Esophagus muscularis mucosa (tissue), 4 donors: Measurements from ENCODE around the gene CACNA1E. TPM values are rescaled to one million over a fixed set of nuclear protein-coding genes. Genes with fewer than 3 reads are reported as not detected.

Experiments used
- DNase-seq: peaks from one replicate; pipeline ENCODE4 v3.0.0-alpha.2; 2017; ENCODE audit errors: extremely low spot score
- H3K27ac ChIP-seq, 4 donors: fragments of 200-600 bp; sonication (generic); replicated peaks in 1 of 4; 1 replicate in 3 of 4; 2 replicates in 1 of 4; pipeline ENCODE4 v1.5.1; 2016 to 2019; ENCODE audit warnings: mild to moderate bottlenecking in 1 of 4
- H3K27me3 ChIP-seq, 4 donors: fragments of 200-600 bp; sonication (generic); one replicate each; pipeline versions ENCODE4 v1.5.1 to v1.6.0; 2016 to 2019
- H3K36me3 ChIP-seq, 4 donors: fragments of 200-600 bp; sonication (generic); one replicate each; pipeline ENCODE4 v1.5.1; 2016 to 2019
- H3K4me1 ChIP-seq, 4 donors: fragments of 200-600 bp; sonication (generic); one replicate each; pipeline ENCODE4 v1.5.1; 2016 to 2019
- H3K4me3 ChIP-seq, 4 donors: fragments of 200-600 bp; sonication (generic); 1 replicate in 2 of 4; 2 replicates in 2 of 4; pipeline ENCODE4 v1.5.1; 2016 to 2019; ENCODE audit warnings: mild to moderate bottlenecking in 4 of 4, moderate library complexity in 1 of 4
- H3K9me3 ChIP-seq, 4 donors: fragments of 200-600 bp; sonication (generic); 1 replicate in 3 of 4; 2 replicates in 1 of 4; pipeline ENCODE4 v1.5.1; 2016 to 2019
- EP300 ChIP-seq: sonication (generic); formaldehyde crosslinking; IDR thresholded peaks from one replicate; pipeline ENCODE4 v1.6.1; 2017; ENCODE audit warnings: antibody characterized with exemption
- POLR2A ChIP-seq: fragments of 450-650 bp; IDR thresholded peaks from one replicate; pipeline ENCODE4 v1.6.1; 2017; ENCODE audit warnings: antibody characterized with exemption, moderate library complexity, mild to moderate bottlenecking, low read depth
- POLR2AphosphoS5 ChIP-seq, 2 donors: sonication (generic); formaldehyde crosslinking; IDR thresholded peaks; one replicate each; pipeline ENCODE4 v1.6.1; 2017; ENCODE audit warnings: antibody characterized with exemption in 2 of 2
- WGBS: methylation state at CpG from one replicate; pipeline ENCODE4 v1.1.5; 2018; 5-methylcytosine and 5-hydroxymethylcytosine counted together
- intact Hi-C: fragments of 100-400 bp; cut with DNase I; formaldehyde crosslinking; loops from one replicate; pipeline ENCODE4 v1.15.1; 2023
- total RNA-seq, 4 donors: library from RNA; depleted of rRNA; stranded (reverse); fragments of >200 nt; gene quantifications; one replicate each; pipeline versions ENCODE4 v1.1.0 to v1.2.1, GENCODE V29; 2016
- TF ChIP-seq, protein P1 (sequence below), 3 experiments: fragments of 200-600 bp in 2 of 3; fragments of 450-650 bp in 1 of 3; sonication (generic) in 2 of 3; IDR thresholded peaks; one replicate each; pipeline ENCODE4 v1.5.1; 2017 to 2019; ENCODE audit warnings: antibody characterized with exemption in 3 of 3, mild to moderate bottlenecking in 2 of 3, moderate library complexity in 1 of 3

Gene CACNA1E
- total RNA-seq, 4 donors from 2014 or later = under 0.01 to 0.66 (median 0.25) TPM

DNA sequence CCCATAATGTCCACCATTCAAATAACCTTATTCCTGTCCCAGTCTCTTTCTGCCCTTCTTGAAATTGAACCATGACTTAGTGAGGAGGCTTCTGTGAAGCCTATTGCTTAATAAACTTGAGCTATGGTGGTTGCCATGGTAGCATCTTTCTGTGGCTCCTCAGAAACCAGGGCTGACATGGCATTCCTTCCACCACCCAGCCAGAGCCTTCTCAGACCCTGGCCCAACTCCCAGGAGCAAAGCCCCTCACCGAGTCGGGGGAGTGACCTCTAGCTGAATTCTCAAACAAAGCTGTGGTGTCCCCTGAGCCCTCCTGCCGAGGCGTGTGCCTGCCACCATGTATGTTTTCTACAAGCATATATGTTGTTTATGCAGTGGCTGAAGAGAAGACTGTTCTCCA is 259.1 kb downstream of the CACNA1E start:
- DNase-seq = no peak
- intact Hi-C loops = no loop called here
- H3K9me3 ChIP-seq = no peaks in the 10 kb centered on the region
- H3K4me1 ChIP-seq = peaks cover 0 to 8% (median 5%) of the 10 kb centered on the region in 4 donors
- H3K36me3 ChIP-seq = no peaks in the 10 kb centered on the region
- H3K27ac ChIP-seq = no peak overlapping the region
- H3K27me3 ChIP-seq = no peaks in the 10 kb centered on the region
- TF ChIP-seq POLR2A (no peak), POLR2AphosphoS5 (IDR thresholded peaks at IDR 0.05) (no peak), EP300 (no peak)
- TF ChIP-seq, protein P1, sequence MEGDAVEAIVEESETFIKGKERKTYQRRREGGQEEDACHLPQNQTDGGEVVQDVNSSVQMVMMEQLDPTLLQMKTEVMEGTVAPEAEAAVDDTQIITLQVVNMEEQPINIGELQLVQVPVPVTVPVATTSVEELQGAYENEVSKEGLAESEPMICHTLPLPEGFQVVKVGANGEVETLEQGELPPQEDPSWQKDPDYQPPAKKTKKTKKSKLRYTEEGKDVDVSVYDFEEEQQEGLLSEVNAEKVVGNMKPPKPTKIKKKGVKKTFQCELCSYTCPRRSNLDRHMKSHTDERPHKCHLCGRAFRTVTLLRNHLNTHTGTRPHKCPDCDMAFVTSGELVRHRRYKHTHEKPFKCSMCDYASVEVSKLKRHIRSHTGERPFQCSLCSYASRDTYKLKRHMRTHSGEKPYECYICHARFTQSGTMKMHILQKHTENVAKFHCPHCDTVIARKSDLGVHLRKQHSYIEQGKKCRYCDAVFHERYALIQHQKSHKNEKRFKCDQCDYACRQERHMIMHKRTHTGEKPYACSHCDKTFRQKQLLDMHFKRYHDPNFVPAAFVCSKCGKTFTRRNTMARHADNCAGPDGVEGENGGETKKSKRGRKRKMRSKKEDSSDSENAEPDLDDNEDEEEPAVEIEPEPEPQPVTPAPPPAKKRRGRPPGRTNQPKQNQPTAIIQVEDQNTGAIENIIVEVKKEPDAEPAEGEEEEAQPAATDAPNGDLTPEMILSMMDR (IDR thresholded peaks at IDR 0.05) = no peak
- H3K4me3 ChIP-seq = no peak overlapping the region
- 61% methylated on average over 4 of the region's 4 CpGs for WGBS

DNA sequence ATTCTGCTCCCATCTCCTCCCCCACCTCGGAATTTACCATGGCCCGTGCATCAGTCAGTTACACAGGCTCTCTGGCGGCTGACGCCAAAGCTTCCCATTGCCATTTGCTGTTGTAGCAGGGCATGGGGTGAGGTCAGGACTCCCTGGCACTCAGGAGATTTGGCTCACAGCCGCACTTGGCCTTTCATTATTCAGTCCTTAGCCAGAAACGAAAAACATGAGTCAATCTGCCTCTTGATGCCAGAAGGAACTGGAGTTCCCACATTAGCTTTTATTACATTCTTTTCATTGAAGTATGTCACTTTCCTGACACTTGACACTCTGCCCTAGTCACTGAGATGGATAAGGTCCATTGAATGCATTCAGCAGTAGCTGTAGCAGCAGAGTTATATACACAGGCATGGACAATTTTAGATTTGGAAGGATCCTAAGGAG is 260.6 kb downstream of the CACNA1E start:
- Histone ChIP-seq H3K4me3 (no peak overlapping the region), H3K27me3 (no peaks in the 10 kb centered on the region), H3K36me3 (no peaks in the 10 kb centered on the region), H3K27ac (no peak overlapping the region), H3K9me3 (no peaks in the 10 kb centered on the region), H3K4me1 (peaks cover 0 to 8% (median 5%) of the 10 kb centered on the region in 4 donors)
- intact Hi-C loops = no loop called here
- no peak for DNase-seq
- TF ChIP-seq POLR2A = no peak
- no peak for TF ChIP-seq EP300
- no peak for TF ChIP-seq POLR2AphosphoS5 (IDR thresholded peaks at IDR 0.05)
- TF ChIP-seq, protein P1 (IDR thresholded peaks at IDR 0.05) = no peak
- WGBS = 56% methylated on average over 6 of the region's 6 CpGs

DNA sequence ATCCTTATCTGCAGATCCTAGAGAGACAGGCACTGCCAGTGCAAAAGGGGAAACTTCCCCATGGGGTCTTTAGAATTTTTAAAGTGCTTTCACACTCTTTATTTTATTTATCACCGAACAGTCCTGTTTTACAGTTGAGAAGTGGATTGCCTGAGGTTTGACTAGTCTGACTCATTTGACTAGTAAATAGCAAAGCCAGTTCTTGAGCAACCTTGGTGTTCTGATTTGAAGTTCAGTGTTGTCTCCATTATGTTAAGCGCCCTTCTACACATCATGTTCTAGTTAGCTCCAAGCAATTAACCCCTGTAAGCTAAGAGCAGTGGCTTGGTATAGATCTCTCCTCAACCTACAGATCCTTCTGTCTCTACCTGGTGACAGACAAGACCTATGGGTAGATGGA is 262.9 kb downstream of the CACNA1E start:
- 86% methylated on average over 2 of the region's 2 CpGs for WGBS
- peaks cover 0 to 6% (median 2%) of the 10 kb centered on the region in 4 donors for H3K4me1 ChIP-seq
- intact Hi-C loops = no loop called here

DNA sequence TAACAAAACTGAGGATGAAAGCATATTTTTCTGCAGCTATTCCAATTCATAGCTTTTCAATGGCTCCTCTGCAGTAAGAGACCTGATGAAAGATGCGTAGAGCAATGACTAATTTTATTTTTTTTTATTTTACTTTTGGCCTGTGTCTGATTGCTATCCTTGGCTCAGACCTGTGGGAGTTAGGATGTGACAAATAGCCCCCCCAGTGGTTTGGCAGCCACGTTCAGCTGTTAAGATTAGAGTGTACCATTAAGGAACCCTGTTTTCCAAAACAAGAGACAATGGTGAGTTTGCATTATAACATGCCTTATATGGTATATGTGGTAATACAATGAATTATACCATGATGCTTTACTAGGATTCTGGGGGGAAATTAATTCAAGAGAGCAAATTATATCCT is 264.7 kb downstream of the CACNA1E start:
- no peaks in the 10 kb centered on the region for H3K27me3 ChIP-seq
- TF ChIP-seq EP300 (no peak), POLR2A (no peak), POLR2AphosphoS5 (IDR thresholded peaks at IDR 0.05) (no peak)
- TF ChIP-seq, protein P1 (IDR thresholded peaks at IDR 0.05) = no peak
- no peaks in the 10 kb centered on the region for H3K9me3 ChIP-seq
- H3K4me1 ChIP-seq = no peaks in the 10 kb centered on the region
- intact Hi-C loops = no loop called here
- no peak overlapping the region for H3K27ac ChIP-seq
- 74% methylated on average over 2 of the region's 2 CpGs for WGBS
- no peak for DNase-seq
- no peaks in the 10 kb centered on the region for H3K36me3 ChIP-seq
- no peak overlapping the region for H3K4me3 ChIP-seq

More for the DNA sequence above, 262.9 kb downstream of the CACNA1E start:
- Histone ChIP-seq H3K4me3 (no peak overlapping the region), H3K27ac (no peak overlapping the region), H3K36me3 (no peaks in the 10 kb centered on the region), H3K9me3 (no peaks in the 10 kb centered on the region), H3K27me3 (no peaks in the 10 kb centered on the region)
- TF ChIP-seq POLR2A (no peak), EP300 (no peak)
- TF ChIP-seq, protein P1 (IDR thresholded peaks at IDR 0.05) = no peak
- DNase-seq = no peak

DNA sequence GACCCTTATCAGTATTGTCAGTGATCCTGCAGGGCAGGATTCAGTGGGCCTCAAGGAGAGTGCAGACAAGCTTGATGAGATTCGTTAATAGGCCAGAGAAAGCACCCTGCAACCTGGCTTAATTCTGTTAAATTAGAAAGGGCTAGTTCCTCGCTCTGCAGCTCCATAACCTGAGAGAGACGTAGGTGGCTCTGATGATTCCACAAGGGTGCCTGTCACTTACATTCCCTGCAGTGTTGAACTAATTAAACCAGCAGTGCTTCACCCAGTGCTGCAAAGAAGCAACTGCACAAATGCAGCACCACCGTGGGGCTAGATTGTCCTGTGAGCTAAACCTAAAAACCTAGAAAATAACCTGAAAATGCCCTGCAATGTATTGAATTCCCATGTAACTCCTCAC is 270.8 kb downstream of the CACNA1E start:
- no peaks in the 10 kb centered on the region for H3K36me3 ChIP-seq
- H3K9me3 ChIP-seq = no peaks in the 10 kb centered on the region
- DNase-seq = no peak
- no peak overlapping the region for H3K27ac ChIP-seq
- H3K4me1 ChIP-seq = no peaks in the 10 kb centered on the region
- WGBS = 82% methylated on average over 4 of the region's 4 CpGs
- intact Hi-C loops = no loop called here
- TF ChIP-seq POLR2A (no peak), EP300 (no peak), POLR2AphosphoS5 (IDR thresholded peaks at IDR 0.05) (no peak)
- TF ChIP-seq, protein P1 (IDR thresholded peaks at IDR 0.05) = no peak
- H3K27me3 ChIP-seq = no peaks in the 10 kb centered on the region
- no peak overlapping the region for H3K4me3 ChIP-seq
